Brain pericyte (primary cell): ENCODE measurements around the gene UBE4B.
"Not testable (repeated sequence)": the region's sequence is repeated elsewhere in the genome, so short reads cannot be mapped to it uniquely, and the experiment has no call there.

Experiments
- DNase-seq: peaks from one replicate; pipeline ENCODE4 v3.0.0-alpha.2; 2012; ENCODE audit warnings: low read depth, low spot score

Gene UBE4B

GRCh38 chr1:10032590-10033358 lies at the start of gene UBE4B:
UBE4B (plus strand) TSS chr1:10032958; CDS start chr1:10033671, 713 bp downstream.
- peak; percentile 96 for DNase-seq

GRCh38 chr1:9984253-9984652 lies 48.5 kb upstream of the UBE4B start:
- DNase-seq = no peak

DNA sequence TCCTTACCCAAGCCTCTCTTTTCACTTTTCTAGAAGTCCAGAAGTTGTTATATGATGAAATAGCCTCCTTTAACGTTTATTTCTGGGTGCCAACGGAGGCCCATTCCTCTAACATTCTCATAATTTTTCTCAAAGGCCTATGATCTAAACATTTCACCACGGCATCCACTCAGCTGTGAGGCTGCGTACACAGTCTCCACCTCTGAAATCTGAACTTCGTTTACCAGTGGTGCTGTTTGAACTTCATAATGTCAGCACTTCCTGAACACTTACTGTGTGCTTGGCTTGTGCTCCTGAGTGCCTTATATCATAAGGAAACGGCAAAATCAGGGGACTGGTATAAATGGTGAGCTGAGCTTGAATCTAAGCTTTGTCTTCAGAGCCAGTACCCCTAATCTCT lies 47.8 kb upstream of the UBE4B start:
- DNase-seq = no peak

DNA sequence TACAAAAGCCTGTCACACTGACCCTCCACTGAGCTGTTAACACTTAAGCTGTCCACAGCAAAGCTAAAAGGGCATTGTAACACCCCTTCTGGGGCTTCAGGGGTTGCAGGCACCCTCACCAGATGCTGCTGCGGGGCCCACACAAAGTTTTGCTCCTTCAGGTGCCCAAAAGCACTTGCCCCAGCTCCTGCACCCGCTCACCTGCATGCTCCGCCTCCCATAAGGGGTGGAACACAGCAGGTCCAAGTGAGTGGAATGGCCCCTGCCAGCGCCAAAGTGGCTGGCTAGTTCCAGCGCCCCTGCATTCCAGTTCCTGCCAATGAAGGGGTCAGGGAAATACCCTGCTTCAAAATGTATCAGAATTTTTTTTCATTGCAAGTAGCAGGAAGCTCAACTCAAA lies 43.0 kb upstream of the UBE4B start:
- no peak for DNase-seq

GRCh38 chr1:9990944-9991343 lies 41.8 kb upstream of the UBE4B start:
- no peak for DNase-seq

DNA sequence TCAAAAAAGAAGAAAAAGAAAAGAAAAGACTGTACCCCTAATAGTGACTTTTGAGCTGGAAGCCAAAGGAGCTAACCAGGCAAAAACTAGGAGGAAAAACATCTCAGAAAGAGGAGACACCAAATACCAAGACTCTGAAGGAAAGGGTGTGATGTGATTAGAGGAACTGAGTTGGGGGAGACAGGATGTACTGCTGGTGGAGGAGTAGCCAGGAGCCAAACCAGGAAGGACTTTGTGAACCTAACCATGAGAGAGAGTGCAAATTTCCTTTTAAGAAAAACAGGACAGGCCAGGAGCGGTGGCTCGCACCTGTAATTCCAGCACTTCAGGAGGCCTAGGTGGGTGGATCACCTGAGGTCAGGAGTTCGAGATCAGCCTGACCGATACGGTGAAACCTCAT lies 39.8 kb upstream of the UBE4B start:
- DNase-seq = no peak

GRCh38 chr1:9993561-9994075 lies 39.1 kb upstream of the UBE4B start:
- DNase-seq = no peak

- DNase-seq = no peak
Measured at GRCh38 chr1:9996624-9997582, 35.9 kb upstream of the UBE4B start, which contains the start of gene RBP7. RBP7 (plus strand) TSS chr1:9997228; CDS start chr1:9997259, 31 bp downstream.

GRCh38 chr1:10001016-10001665 lies 31.6 kb upstream of the UBE4B start:
- no peak for DNase-seq

GRCh38 chr1:10005248-10005647 lies 27.5 kb upstream of the UBE4B start:
- DNase-seq = not testable (repeated sequence)

GRCh38 chr1:10007169-10007568 lies 25.6 kb upstream of the UBE4B start:
- no peak for DNase-seq

DNA sequence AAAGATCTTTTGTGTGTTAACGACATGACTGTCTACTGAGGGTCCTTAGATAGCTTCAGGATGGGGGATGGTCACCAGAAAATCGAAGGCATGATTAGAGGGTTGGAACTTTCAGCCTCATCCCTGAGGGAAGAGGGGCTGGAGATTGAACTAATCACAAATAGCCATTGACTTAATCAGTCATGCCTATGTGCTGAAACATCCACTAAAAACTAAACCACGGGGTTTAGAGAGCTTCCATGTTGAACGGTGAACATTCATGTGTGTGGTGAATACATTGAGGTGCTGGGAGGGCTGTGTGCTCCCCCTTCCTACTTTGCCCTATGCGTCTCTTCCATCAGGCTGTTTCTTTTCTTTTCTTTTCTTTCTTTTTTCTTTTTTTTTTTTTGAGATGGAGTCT lies 18.7 kb upstream of the UBE4B start:
- no peak for DNase-seq

DNA sequence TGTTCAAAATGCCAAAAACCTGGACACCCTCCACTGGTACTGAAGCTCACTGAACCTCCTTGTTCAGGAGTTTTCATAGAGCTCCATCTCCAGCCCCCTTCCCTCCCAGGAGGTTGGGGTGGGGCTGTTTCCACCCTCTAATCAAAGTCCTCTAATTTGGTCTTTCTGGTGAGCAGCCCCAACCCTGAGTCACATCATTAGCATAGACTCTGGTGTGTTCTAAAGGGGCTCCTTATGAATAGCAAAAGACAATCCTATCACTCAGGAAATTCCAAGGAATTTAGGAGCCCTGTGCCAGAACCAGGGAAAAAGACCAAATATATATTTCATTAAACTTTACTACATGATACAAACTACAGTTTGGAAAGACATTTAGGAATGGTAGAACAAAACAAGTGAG lies 13.2 kb upstream of the UBE4B start:
- DNase-seq = no peak

DNA sequence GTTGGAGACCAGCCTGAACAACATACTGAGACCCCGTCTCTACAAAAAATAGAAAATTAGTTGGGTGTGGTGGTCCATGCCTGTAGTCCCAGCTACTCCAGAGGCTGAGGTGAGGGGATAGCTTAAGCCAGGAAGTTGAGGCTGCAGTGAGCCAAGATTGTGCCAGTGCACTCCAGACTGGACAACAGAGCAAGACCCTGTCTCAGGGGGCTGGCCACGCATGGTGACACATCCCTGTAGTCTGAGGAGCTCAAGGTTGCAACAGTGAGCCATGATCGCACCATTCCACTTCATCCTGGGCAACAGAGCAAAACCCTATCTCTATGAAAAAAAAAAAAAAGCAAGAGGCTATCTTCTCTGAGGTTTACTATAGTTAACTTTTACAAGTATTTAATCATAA lies 12.7 kb upstream of the UBE4B start:
- DNase-seq = no peak

- not testable (repeated sequence) for DNase-seq
Measured at GRCh38 chr1:10020678-10021077, 12.1 kb upstream of the UBE4B start.

DNA sequence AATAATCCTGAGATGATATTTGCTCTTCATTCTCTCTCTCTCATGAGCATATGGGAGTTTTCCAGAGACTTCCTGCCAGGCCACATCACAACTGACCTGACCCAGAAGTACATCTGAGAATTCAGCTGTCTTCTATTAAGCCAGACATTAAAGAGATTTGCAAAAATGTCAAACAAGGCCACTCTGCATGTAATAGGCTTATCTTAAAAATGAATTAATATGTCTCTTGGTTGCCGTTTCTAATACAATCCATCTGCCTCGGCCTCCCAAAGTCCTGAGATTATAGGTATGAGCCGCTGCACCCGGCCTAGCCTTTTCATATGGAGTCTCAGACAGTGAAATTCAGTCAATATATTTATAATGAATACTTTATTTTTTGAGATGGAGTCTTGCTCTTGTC lies 10.8 kb upstream of the UBE4B start:
- DNase-seq = not testable (repeated sequence)

GRCh38 chr1:10022656-10023055 lies 10.1 kb upstream of the UBE4B start:
- no peak for DNase-seq

DNA sequence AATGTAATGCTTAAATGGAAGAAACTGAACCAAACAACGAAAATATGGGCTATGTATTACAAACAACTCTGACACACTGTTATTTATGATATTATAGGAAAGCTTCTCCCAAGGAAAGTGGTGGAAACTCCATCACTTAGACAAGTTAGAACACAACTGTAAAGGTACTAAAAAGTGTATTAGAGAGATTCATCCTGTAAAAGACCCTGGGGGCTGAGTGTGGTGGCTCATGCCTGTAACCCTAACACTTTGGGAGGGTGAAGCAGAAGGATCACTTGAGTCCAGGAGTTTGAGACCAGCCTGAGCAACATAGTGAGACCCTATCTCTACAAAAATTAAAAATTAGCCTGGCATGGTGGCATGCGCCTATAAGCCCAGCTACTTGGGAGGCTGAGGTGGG lies 7.4 kb upstream of the UBE4B start:
- DNase-seq = no peak

DNA sequence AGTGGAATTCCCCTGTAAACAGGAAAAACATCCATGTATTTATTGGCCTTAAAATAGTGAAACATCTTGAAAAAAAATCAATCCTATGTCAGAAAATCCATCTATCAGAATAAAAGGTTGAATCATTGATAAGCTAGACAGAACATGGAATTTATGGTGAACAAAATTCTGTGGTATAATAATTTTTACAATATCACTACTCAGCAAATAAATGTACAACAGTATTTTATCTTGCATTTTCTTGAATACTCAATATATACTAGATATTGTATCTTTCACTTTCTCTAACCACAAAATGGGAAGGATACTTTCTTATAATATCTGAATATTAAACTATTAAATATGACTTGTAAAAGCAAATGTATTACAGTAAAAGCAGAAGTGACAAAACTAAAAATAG lies 5.7 kb upstream of the UBE4B start:
- no peak for DNase-seq

- DNase-seq = not testable (repeated sequence)
Measured at GRCh38 chr1:10028956-10029500, 3.7 kb upstream of the UBE4B start.

DNA sequence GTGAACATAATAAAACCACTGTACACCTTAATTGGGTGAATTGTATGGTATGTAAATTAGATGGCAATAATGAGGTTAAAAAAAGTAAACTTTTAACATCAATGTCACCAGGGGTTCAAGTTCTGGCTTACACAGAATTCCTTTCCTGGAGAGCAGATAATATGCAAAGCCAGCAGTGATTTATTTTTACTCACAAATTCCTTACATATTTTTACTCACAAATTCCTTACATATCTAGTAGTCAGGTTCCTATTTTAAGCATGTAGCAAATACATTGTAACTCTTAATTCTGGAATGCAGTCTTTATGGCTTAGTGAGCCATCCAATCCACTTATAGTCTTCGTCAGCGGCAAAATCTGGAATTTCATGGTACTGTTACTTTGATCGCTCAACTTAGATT lies 1.3 kb upstream of the UBE4B start:
- no peak for DNase-seq
